Chondrocyte (in vitro differentiated cells): Measurements from ENCODE around the gene MRPL10. TPM values are rescaled to one million over a fixed set of nuclear protein-coding genes. Genes with fewer than 3 reads are reported as not detected.

ENCODE experiments used
- DNase-seq: peaks from one replicate; pipeline ENCODE4 v3.0.0; 2021; ENCODE audit warnings: mixed read lengths, low spot score
- H3K27ac Mint-ChIP-seq: one replicate; pipeline ENCODE4 v1.8.0; 2021; ENCODE audit warnings: mild to moderate bottlenecking, moderate library complexity, mixed read lengths; ENCODE audit not compliant: unreplicated experiment
- H3K27me3 Mint-ChIP-seq: 2 replicates; pipeline ENCODE4 v1.8.0; 2021; ENCODE audit warnings: low read depth, mixed read lengths
- H3K36me3 Mint-ChIP-seq: 2 replicates; pipeline ENCODE4 v1.8.0; 2021; ENCODE audit warnings: low read depth, mixed read lengths
- H3K4me1 Mint-ChIP-seq: 2 replicates; pipeline ENCODE4 v1.8.0; 2021; ENCODE audit warnings: low read depth, mild to moderate bottlenecking, mixed read lengths
- H3K4me3 Mint-ChIP-seq: one replicate; pipeline ENCODE4 v1.8.0; 2021; ENCODE audit warnings: mild to moderate bottlenecking, moderate library complexity, mixed read lengths; ENCODE audit not compliant: unreplicated experiment
- H3K9me3 Mint-ChIP-seq: 2 replicates; pipeline ENCODE4 v1.8.0; 2021; ENCODE audit warnings: low read depth, mixed read lengths
- total RNA-seq: library from RNA; stranded (reverse); gene quantifications from 3 replicates; pipeline ENCODE4 v1.2.1, GENCODE V29; 2021
- TF ChIP-seq, protein P1 (sequence below): fragments of 200-600 bp; sonication (generic); IDR thresholded peaks from 2 replicates; pipeline ENCODE4 v1.5.0; 2021; ENCODE audit warnings: antibody characterized with exemption, mild to moderate bottlenecking, moderate library complexity

The MRPL10 gene
- total RNA-seq, 1 donor from 2014 or later: 25.4 TPM

GRCh38 chr17:47866941-47867340, 35.6 kb upstream of the MRPL10 start:
- Mint-ChIP-seq H3K27ac (no peak overlapping the region), H3K36me3 (peaks cover 4% of the 10 kb centered on the region), H3K9me3 (peaks cover 3% of the 10 kb centered on the region), H3K27me3 (peaks cover 24% of the 10 kb centered on the region), H3K4me3 (no peak overlapping the region), H3K4me1 (peaks cover 16% of the 10 kb centered on the region)
- no peak for DNase-seq
- TF ChIP-seq, protein P1, sequence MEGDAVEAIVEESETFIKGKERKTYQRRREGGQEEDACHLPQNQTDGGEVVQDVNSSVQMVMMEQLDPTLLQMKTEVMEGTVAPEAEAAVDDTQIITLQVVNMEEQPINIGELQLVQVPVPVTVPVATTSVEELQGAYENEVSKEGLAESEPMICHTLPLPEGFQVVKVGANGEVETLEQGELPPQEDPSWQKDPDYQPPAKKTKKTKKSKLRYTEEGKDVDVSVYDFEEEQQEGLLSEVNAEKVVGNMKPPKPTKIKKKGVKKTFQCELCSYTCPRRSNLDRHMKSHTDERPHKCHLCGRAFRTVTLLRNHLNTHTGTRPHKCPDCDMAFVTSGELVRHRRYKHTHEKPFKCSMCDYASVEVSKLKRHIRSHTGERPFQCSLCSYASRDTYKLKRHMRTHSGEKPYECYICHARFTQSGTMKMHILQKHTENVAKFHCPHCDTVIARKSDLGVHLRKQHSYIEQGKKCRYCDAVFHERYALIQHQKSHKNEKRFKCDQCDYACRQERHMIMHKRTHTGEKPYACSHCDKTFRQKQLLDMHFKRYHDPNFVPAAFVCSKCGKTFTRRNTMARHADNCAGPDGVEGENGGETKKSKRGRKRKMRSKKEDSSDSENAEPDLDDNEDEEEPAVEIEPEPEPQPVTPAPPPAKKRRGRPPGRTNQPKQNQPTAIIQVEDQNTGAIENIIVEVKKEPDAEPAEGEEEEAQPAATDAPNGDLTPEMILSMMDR: no peak

- peak overlapping the region; percentile 36 for H3K27ac Mint-ChIP-seq
- peaks cover 10% of the 10 kb centered on the region for H3K27me3 Mint-ChIP-seq
- no peak overlapping the region for H3K4me3 Mint-ChIP-seq
- H3K36me3 Mint-ChIP-seq: peaks cover 3% of the 10 kb centered on the region
- TF ChIP-seq, protein P1: no peak
- H3K4me1 Mint-ChIP-seq: peaks cover 16% of the 10 kb centered on the region
- DNase-seq: peak; percentile 57
- peaks cover 3% of the 10 kb centered on the region for H3K9me3 Mint-ChIP-seq
Measured at GRCh38 chr17:47864791-47865216, 33.5 kb upstream of the MRPL10 start.

DNA sequence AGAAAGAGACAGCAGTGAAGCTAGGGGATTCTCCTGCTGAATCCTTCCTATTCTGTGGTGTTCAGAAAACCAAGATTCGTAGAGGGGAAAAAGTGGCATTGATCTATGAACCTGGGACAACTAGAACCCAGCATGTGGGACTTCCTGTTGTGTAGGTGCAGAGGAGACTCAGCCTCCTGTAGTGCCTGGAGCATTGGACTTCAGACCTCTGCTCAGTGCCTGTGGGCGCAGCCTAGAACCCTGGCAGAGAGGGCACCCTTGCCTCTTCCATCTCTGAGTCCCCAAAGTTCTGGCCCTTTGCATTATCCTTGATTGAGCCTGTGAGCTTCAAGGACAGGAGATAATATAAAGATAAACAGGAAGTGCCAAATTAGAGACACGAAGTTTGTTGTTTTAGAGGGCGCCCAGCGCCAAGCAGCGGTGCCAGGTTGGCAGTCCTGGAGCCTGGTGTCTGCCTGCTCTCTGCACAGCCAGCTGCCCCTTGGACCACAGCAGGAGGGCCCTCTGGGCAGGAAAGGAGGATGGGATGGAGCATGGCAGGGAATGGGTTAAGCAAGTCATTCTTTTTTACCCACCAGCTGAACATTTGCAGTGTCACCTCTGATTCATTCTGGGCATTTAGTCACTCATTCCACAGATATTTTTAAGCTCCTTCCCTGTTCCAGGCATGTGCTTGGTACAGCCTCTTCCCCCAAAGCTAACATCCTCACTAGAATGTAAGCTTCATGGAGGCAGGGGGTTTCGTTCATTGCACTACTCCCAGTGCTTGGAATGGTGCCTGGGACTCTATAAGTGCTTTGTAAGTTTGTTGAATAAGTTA, 31.5 kb upstream of the MRPL10 start:
- TF ChIP-seq, protein P1: no peak
- Mint-ChIP-seq H3K9me3 (peaks cover 3% of the 10 kb centered on the region), H3K27me3 (peaks cover 8% of the 10 kb centered on the region), H3K27ac (peak overlapping the region; percentile 85), H3K4me1 (peaks cover 16% of the 10 kb centered on the region), H3K36me3 (peaks cover 3% of the 10 kb centered on the region), H3K4me3 (no peak overlapping the region)
- no peak for DNase-seq

- H3K9me3 Mint-ChIP-seq: peaks cover 3% of the 10 kb centered on the region
- DNase-seq: peak; percentile 67
- no peak overlapping the region for H3K27ac Mint-ChIP-seq
- peaks cover 16% of the 10 kb centered on the region for H3K4me1 Mint-ChIP-seq
- TF ChIP-seq, protein P1: no peak
- peaks cover 3% of the 10 kb centered on the region for H3K36me3 Mint-ChIP-seq
- H3K4me3 Mint-ChIP-seq: no peak overlapping the region
- peaks cover 10% of the 10 kb centered on the region for H3K27me3 Mint-ChIP-seq
Measured at GRCh38 chr17:47860386-47860785, 29.0 kb upstream of the MRPL10 start.

GRCh38 chr17:47857551-47858455, 26.5 kb upstream of the MRPL10 start:
- peaks cover 5% of the 10 kb centered on the region for H3K4me1 Mint-ChIP-seq
- H3K36me3 Mint-ChIP-seq: no peaks in the 10 kb centered on the region
- peak; percentile 59 for DNase-seq
- H3K9me3 Mint-ChIP-seq: no peaks in the 10 kb centered on the region
- H3K27ac Mint-ChIP-seq: no peak overlapping the region
- H3K4me3 Mint-ChIP-seq: no peak overlapping the region
- peaks cover 35% of the 10 kb centered on the region for H3K27me3 Mint-ChIP-seq
- TF ChIP-seq, protein P1: no peak
